DND-41 (cell line): Measurements from ENCODE around the gene SLC40A1.

Source experiments
- ATAC-seq: fragments of 200-7000 bp; cut with Tn5 transposase; 3 replicates; pipeline ENCODE4 v1.9.1; 2021; ENCODE audit warnings: low read depth; ENCODE audit not compliant: insufficient read depth
- DNase-seq: peaks from one replicate; pipeline ENCODE4 v3.0.0-alpha.2; 2020
- H2AFZ ChIP-seq: 2 replicates; pipeline ENCODE4 v1.6.0; 2012; ENCODE audit warnings: low read depth, low read length
- H3K27ac ChIP-seq: 2 replicates; pipeline ENCODE4 v1.5.1; 2012; ENCODE audit warnings: low read length, inconsistent platforms
- H3K27me3 ChIP-seq: fragments of 200-600 bp; sonication (generic); 2 replicates; pipeline ENCODE4 v1.6.0; 2012; ENCODE audit warnings: low read length, mild to moderate bottlenecking, inconsistent platforms; ENCODE audit not compliant: insufficient read depth, poor library complexity
- H3K36me3 ChIP-seq: 2 replicates; pipeline ENCODE4 v1.5.1; 2012; ENCODE audit warnings: low read length, inconsistent platforms; ENCODE audit not compliant: insufficient read depth
- H3K4me1 ChIP-seq: 2 replicates; pipeline ENCODE4 v1.5.1; 2012; ENCODE audit warnings: mild to moderate bottlenecking, low read length; ENCODE audit not compliant: insufficient read depth
- H3K4me2 ChIP-seq: 2 replicates; pipeline ENCODE4 v1.6.0; 2012; ENCODE audit warnings: mild to moderate bottlenecking, moderate library complexity, low read length, inconsistent platforms; ENCODE audit not compliant: insufficient read depth
- H3K4me3 ChIP-seq, 2 experiments: fragments of 200-600 bp in 1 of 2; shearing (Covaris generic) in 1 of 2; 2 replicates each; pipeline ENCODE4 v1.5.1; 2012 to 2016; ENCODE audit warnings: inconsistent platforms in 2 of 2, low read length in 2 of 2, mild to moderate bottlenecking in 2 of 2, low read depth in 1 of 2, moderate library complexity in 1 of 2
- H3K79me2 ChIP-seq: 2 replicates; pipeline ENCODE4 v1.6.0; 2012; ENCODE audit warnings: low read length, inconsistent platforms; ENCODE audit not compliant: insufficient read depth
- H3K9ac ChIP-seq: 2 replicates; pipeline ENCODE4 v1.6.0; 2012; ENCODE audit warnings: low read depth, mild to moderate bottlenecking, inconsistent platforms, low read length, moderate library complexity
- H3K9me3 ChIP-seq: 2 replicates; pipeline ENCODE4 v1.5.1; 2012; ENCODE audit warnings: low read length, moderate library complexity, mild to moderate bottlenecking, inconsistent platforms; ENCODE audit not compliant: insufficient read depth, severe bottlenecking
- H4K20me1 ChIP-seq: 2 replicates; pipeline ENCODE4 v1.6.0; 2012; ENCODE audit warnings: low read length; ENCODE audit not compliant: insufficient read depth
- CTCF ChIP-seq: IDR thresholded peaks from 2 replicates; pipeline ENCODE4 v1.5.1; 2012; ENCODE audit warnings: borderline replicate concordance, low read length, moderate library complexity, mild to moderate bottlenecking; ENCODE audit not compliant: poor library complexity, severe bottlenecking; ENCODE audit errors: extremely low read depth
- EZH2 ChIP-seq: IDR thresholded peaks from 3 replicates; pipeline ENCODE4 v1.6.1; 2012; ENCODE audit warnings: borderline replicate concordance, low read depth, mild to moderate bottlenecking, moderate library complexity, low read length, inconsistent platforms; ENCODE audit not compliant: severe bottlenecking

The SLC40A1 gene

GRCh38 chr2:189593115-189593514 lies 12.5 kb upstream of the SLC40A1 start:
- H3K9ac ChIP-seq = no peak overlapping the region
- H2AFZ ChIP-seq = peak overlapping the region; percentile 20
- no peak overlapping the region for H3K4me3 ChIP-seq
- peak; percentile 52 for ATAC-seq
- DNase-seq = no peak
- TF ChIP-seq CTCF (no peak), EZH2 (no peak)
- H3K36me3 ChIP-seq = no peaks in the 10 kb centered on the region
- H3K4me2 ChIP-seq = peak overlapping the region; percentile 46; the same call in 1 of the 2 replicates
- H3K79me2 ChIP-seq = no peaks in the 10 kb centered on the region
- H3K27ac ChIP-seq = peak overlapping the region; percentile 62
- no peaks in the 10 kb centered on the region for H4K20me1 ChIP-seq
- peaks cover 26% of the 10 kb centered on the region for H3K4me1 ChIP-seq
- no peaks in the 10 kb centered on the region for H3K27me3 ChIP-seq
- no peaks in the 10 kb centered on the region for H3K9me3 ChIP-seq

GRCh38 chr2:189592353-189592984 lies 11.9 kb upstream of the SLC40A1 start:
- no peaks in the 10 kb centered on the region for H3K36me3 ChIP-seq
- H3K9ac ChIP-seq = no peak overlapping the region
- no peak for DNase-seq
- no peak overlapping the region for H3K4me3 ChIP-seq
- TF ChIP-seq EZH2 = no peak
- TF ChIP-seq CTCF = peak; percentile 35
- peak; percentile 85 for ATAC-seq
- peaks cover 26% of the 10 kb centered on the region for H3K4me1 ChIP-seq
- no peaks in the 10 kb centered on the region for H3K9me3 ChIP-seq
- no peaks in the 10 kb centered on the region for H3K27me3 ChIP-seq
- peak overlapping the region; percentile 20; the same call in 1 of the 2 replicates for H2AFZ ChIP-seq
- H3K79me2 ChIP-seq = no peaks in the 10 kb centered on the region
- H3K4me2 ChIP-seq = peak overlapping the region; percentile 46
- H4K20me1 ChIP-seq = no peaks in the 10 kb centered on the region
- peak overlapping the region; percentile 62 for H3K27ac ChIP-seq

- no peak overlapping the region for H3K27ac ChIP-seq
- no peaks in the 10 kb centered on the region for H3K79me2 ChIP-seq
- H3K36me3 ChIP-seq = no peaks in the 10 kb centered on the region
- H3K4me3 ChIP-seq = no peak overlapping the region
- no peak overlapping the region for H3K4me2 ChIP-seq
- H2AFZ ChIP-seq = no peak overlapping the region
- no peak overlapping the region for H3K9ac ChIP-seq
- H3K27me3 ChIP-seq = no peaks in the 10 kb centered on the region
- TF ChIP-seq CTCF (no peak), EZH2 (no peak)
- DNase-seq (no peak), ATAC-seq (no peak)
- H3K9me3 ChIP-seq = no peaks in the 10 kb centered on the region
- H3K4me1 ChIP-seq = peaks cover 24% of the 10 kb centered on the region
- H4K20me1 ChIP-seq = no peaks in the 10 kb centered on the region
Measured at GRCh38 chr2:189587780-189588179, 7.2 kb upstream of the SLC40A1 start.
